Lung (tissue), 12 donors: ENCODE measurements around the gene PMM2. TPM values are rescaled to one million over a fixed set of nuclear protein-coding genes. Genes with fewer than 3 reads are reported as not detected.

Experiments used
- ATAC-seq: fragments of 200-7000 bp; cut with Tn5 transposase; one replicate; pipeline ENCODE4 v1.9.1; 2020; ENCODE audit warnings: moderate number of reproducible peaks; ENCODE audit not compliant: insufficient read depth, low FRiP score
- DNase-seq, 3 donors: peaks; one replicate each; pipeline ENCODE4 v3.0.0-alpha.2; 2013 to 2017
- H3K27ac ChIP-seq, 2 donors: one replicate each; pipeline ENCODE4 v1.5.1; 2013; ENCODE audit warnings: mild to moderate bottlenecking in 2 of 2, moderate library complexity in 2 of 2, control low read depth in 1 of 2, inconsistent platforms in 1 of 2, low read depth in 1 of 2, low read length in 1 of 2
- H3K27me3 ChIP-seq, 3 donors: one replicate each; pipeline ENCODE4 v1.5.1; 2013; ENCODE audit warnings: low read length in 2 of 3; ENCODE audit not compliant: control insufficient read depth in 3 of 3, insufficient read depth in 3 of 3
- H3K36me3 ChIP-seq, 4 donors: one replicate each; pipeline ENCODE4 v1.5.1; 2013; ENCODE audit warnings: low read length in 4 of 4, mild to moderate bottlenecking in 1 of 4, moderate library complexity in 1 of 4; ENCODE audit not compliant: control insufficient read depth in 4 of 4, insufficient read depth in 4 of 4
- H3K4me1 ChIP-seq, 5 donors: one replicate each; pipeline ENCODE4 v1.5.1; 2013; ENCODE audit warnings: low read length in 5 of 5, mild to moderate bottlenecking in 2 of 5, moderate library complexity in 1 of 5; ENCODE audit not compliant: control insufficient read depth in 5 of 5, insufficient read depth in 5 of 5
- H3K4me3 ChIP-seq: one replicate; pipeline ENCODE4 v1.5.1; 2013; ENCODE audit warnings: mild to moderate bottlenecking, control low read depth, moderate library complexity
- H3K9ac ChIP-seq, 2 donors: one replicate each; pipeline ENCODE4 v1.5.1; 2013; ENCODE audit warnings: low read length in 2 of 2, control low read depth in 1 of 2; ENCODE audit not compliant: insufficient read depth in 1 of 2
- H3K9me3 ChIP-seq, 4 donors: one replicate each; pipeline ENCODE4 v1.5.1; 2013; ENCODE audit warnings: low read length in 3 of 4, mild to moderate bottlenecking in 1 of 4, moderate library complexity in 1 of 4; ENCODE audit not compliant: control insufficient read depth in 4 of 4, insufficient read depth in 3 of 4
- WGBS, 2 donors: extraction: QIAGEN DNeasy Blood & Tissue Kit; methylation state at CpG; one replicate each; pipeline ENCODE4 v1.1.7; 2013; 5-methylcytosine and 5-hydroxymethylcytosine counted together
- polyA plus RNA-seq, 2 donors: library from polyadenylated mRNA; stranded (reverse); fragments of 200-250 nt; gene quantifications; one replicate each; pipeline ENCODE4 v1.2.1, GENCODE V29; 2013
- total RNA-seq, 2 donors: library from RNA; depleted of rRNA in 1 of 2; stranded (reverse); fragments of >200 nt in 1 of 2; gene quantifications; one replicate each; pipeline ENCODE4 v1.2.1, GENCODE V29; 2014 to 2021
- TF ChIP-seq, protein P1 (sequence below): IDR thresholded peaks from 2 replicates; pipeline ENCODE4 v1.5.1; 2012; ENCODE audit warnings: mild to moderate bottlenecking; ENCODE audit errors: control extremely low read depth, extremely low read depth
- donor health status: control.
- donor health status: control.
- donor health status: Bipolar disorder and iron deficiency.
- donor health status: healthy.
- donor health status: DM: yes; HTN: yes; CAD: no.

PMM2 gene
- total and polyA plus RNA-seq, 4 donors: 27.1 to 40.0 (median 32.0) TPM

DNA sequence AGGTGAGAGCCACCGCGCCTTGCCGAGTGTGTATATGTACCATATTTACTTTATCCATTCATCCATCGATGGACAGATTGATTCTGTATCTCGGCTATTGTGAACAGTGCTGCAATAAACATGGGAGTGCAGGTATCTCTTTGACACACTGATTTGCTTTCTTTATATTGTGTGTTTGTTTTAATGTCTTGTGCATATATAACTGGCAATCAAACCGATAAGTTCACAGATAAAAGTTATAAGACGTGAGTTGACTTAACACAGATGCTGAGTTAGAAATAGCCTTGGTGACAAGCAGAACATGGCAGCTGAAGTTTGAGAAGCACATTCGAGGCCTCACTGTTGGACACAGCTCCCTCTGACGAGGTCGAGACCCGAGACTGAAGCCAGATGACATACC lies 23.4 kb upstream of the PMM2 start:
- ATAC-seq: no peak
- peaks cover 3 to 17% (median 13%) of the 10 kb centered on the region in 4 donors for H3K36me3 ChIP-seq
- H3K4me3 ChIP-seq: no peak overlapping the region
- no peaks in the 10 kb centered on the region for H3K27me3 ChIP-seq
- no peak overlapping the region for H3K9ac ChIP-seq
- WGBS, 2 donors: 92 to 96% methylated on average over 11 of the region's 11 CpGs
- no peaks in the 10 kb centered on the region for H3K4me1 ChIP-seq
- no peak overlapping the region for H3K27ac ChIP-seq
- TF ChIP-seq, protein P1, sequence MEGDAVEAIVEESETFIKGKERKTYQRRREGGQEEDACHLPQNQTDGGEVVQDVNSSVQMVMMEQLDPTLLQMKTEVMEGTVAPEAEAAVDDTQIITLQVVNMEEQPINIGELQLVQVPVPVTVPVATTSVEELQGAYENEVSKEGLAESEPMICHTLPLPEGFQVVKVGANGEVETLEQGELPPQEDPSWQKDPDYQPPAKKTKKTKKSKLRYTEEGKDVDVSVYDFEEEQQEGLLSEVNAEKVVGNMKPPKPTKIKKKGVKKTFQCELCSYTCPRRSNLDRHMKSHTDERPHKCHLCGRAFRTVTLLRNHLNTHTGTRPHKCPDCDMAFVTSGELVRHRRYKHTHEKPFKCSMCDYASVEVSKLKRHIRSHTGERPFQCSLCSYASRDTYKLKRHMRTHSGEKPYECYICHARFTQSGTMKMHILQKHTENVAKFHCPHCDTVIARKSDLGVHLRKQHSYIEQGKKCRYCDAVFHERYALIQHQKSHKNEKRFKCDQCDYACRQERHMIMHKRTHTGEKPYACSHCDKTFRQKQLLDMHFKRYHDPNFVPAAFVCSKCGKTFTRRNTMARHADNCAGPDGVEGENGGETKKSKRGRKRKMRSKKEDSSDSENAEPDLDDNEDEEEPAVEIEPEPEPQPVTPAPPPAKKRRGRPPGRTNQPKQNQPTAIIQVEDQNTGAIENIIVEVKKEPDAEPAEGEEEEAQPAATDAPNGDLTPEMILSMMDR: no peak
- no peaks in the 10 kb centered on the region for H3K9me3 ChIP-seq
- no peak for DNase-seq

DNA sequence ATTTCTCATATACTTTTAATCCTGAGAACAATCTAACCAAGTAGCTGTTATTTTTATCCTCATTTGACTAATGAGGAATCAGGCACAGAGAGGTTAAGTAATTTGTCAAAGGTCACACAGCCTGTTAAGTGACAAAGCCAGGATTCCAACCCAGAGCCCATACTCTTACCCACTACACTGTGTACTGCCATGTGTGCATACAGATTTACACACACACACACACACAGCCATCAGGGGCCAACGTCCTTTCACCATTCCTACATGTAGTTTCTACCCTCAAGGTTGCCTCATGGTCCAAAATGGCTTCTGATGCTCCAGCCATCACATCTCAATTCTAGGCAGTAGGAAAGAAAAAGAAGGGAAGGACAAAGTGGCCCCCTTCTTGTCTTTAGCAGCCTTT lies 22.3 kb upstream of the PMM2 start:
- no peak for DNase-seq
- Histone ChIP-seq H3K4me1 (no peaks in the 10 kb centered on the region), H3K9ac (no peak overlapping the region), H3K27me3 (no peaks in the 10 kb centered on the region), H3K27ac (no peak overlapping the region), H3K36me3 (peaks cover 3 to 17% (median 15%) of the 10 kb centered on the region in 4 donors), H3K9me3 (no peaks in the 10 kb centered on the region), H3K4me3 (no peak overlapping the region)
- WGBS, 2 donors: 90 to 92% methylated on average over 1 of the region's 1 CpG
- TF ChIP-seq, protein P1: no peak
- no peak for ATAC-seq

DNA sequence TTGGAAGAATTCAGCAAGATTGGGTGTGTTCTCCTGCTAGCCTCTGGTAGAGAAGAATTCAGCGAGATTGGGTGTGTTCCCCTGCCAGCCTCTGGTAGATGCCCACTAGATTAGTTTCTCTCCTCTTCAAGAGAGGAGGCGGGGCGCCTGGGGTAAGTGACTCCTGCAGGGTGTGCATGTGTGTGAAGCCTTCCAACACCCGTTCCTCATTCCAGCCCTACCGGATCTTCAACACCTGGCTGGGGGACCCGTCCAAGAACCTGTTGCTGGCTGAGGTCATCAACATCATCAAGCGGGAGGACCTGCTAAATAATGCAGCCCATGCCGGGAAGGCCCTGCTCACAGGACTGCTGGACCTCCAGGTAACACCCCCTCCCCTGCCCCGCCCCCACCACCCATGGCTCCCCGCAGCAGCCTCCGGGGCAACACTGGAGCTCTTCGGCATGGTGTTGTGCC lies 21.5 kb upstream of the PMM2 start:
- Histone ChIP-seq H3K27ac (no peak overlapping the region), H3K27me3 (no peaks in the 10 kb centered on the region), H3K9me3 (no peaks in the 10 kb centered on the region), H3K4me3 (no peak overlapping the region), H3K36me3 (peaks cover 3 to 17% (median 15%) of the 10 kb centered on the region in 4 donors), H3K4me1 (no peaks in the 10 kb centered on the region), H3K9ac (no peak overlapping the region)
- TF ChIP-seq, protein P1: no peak
- DNase-seq: peak in 1 of 3 donors; percentile 12
- no peak for ATAC-seq
- 78 to 87% methylated on average over 12 of the region's 12 CpGs for WGBS, 2 donors

DNA sequence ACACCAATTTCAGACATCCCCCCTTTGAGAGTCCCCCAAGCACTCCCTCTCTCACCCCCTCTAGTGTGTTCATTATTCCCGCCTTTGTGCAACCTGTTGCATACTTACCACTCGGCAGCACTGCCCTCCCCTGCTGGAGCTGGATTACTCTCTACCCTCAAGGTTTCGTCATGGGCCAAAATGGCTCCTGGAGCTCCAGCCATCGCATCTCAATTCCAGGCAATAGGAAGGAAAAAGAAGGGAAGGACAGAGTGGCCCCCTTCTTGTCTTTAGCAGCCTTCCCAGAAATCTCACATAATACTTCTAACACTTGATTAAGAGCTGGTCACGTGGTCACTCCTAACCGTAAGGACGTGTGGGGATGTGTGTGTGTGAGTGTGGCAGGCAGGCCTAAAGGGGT lies 20.4 kb upstream of the PMM2 start:
- no peaks in the 10 kb centered on the region for H3K9me3 ChIP-seq
- 91 to 93% methylated on average over 7 of the region's 7 CpGs for WGBS, 2 donors
- ATAC-seq: no peak
- no peaks in the 10 kb centered on the region for H3K4me1 ChIP-seq
- TF ChIP-seq, protein P1: no peak
- H3K27me3 ChIP-seq: no peaks in the 10 kb centered on the region
- peaks cover 3 to 17% (median 15%) of the 10 kb centered on the region in 4 donors for H3K36me3 ChIP-seq
- no peak for DNase-seq
- H3K4me3 ChIP-seq: no peak overlapping the region
- no peak overlapping the region for H3K9ac ChIP-seq
- no peak overlapping the region for H3K27ac ChIP-seq
